ENCODE data around the gene SETBP1.
A peak's percentile ranks its signal among the peaks of the same experiment; 100 is the strongest.

Gene SETBP1

GRCh38 chr18:44895176-44895798, 214.6 kb downstream of the SETBP1 start:
- no peaks in the 10 kb centered on the region for H3K27me3 ChIP-seq (replicated peaks)
- no peaks in the 10 kb centered on the region for H3K36me3 ChIP-seq (replicated peaks)
- TF ChIP-seq CTCF (IDR thresholded peaks at IDR 0.05; ENCODE audit: low read depth, low read length, missing control alignments), result peak; percentile 70
- in situ Hi-C loops (cut with HindIII; ENCODE audit: low pct_ligation_motif_present, low sequenced_read_pairs), result no loop called here
- H3K4me3 ChIP-seq (ENCODE audit: low read depth, low read length), result no peak overlapping the region
- peak; percentile 55 for DNase-seq
- H3K27ac ChIP-seq, result no peak overlapping the region

GRCh38 chr18:44896846-44897245, 216.2 kb downstream of the SETBP1 start:
- in situ Hi-C loops (cut with HindIII; ENCODE audit: low pct_ligation_motif_present, low sequenced_read_pairs), result no loop called here
- no peak for DNase-seq
- Histone ChIP-seq H3K36me3 (replicated peaks) (no peaks in the 10 kb centered on the region), H3K4me3 (ENCODE audit: low read depth, low read length) (no peak overlapping the region), H3K27ac (no peak overlapping the region), H3K27me3 (replicated peaks) (no peaks in the 10 kb centered on the region)
- no peak for TF ChIP-seq CTCF (IDR thresholded peaks at IDR 0.05; ENCODE audit: low read depth, low read length, missing control alignments)

- H3K4me3 ChIP-seq (ENCODE audit: low read depth, low read length), result no peak overlapping the region
- no peaks in the 10 kb centered on the region for H3K36me3 ChIP-seq (replicated peaks)
- in situ Hi-C loops (cut with HindIII; ENCODE audit: low pct_ligation_motif_present, low sequenced_read_pairs), result no loop called here
Measured at GRCh38 chr18:44897411-44897810, 216.7 kb downstream of the SETBP1 start.

GRCh38 chr18:44897816-44898215, 217.1 kb downstream of the SETBP1 start:
- in situ Hi-C loops (cut with HindIII; ENCODE audit: low pct_ligation_motif_present, low sequenced_read_pairs), result no loop called here
- DNase-seq, result no peak
- H3K27me3 ChIP-seq (replicated peaks), result no peaks in the 10 kb centered on the region
- no peak overlapping the region for H3K4me3 ChIP-seq (ENCODE audit: low read depth, low read length)
- H3K27ac ChIP-seq, result no peak overlapping the region
- TF ChIP-seq CTCF (IDR thresholded peaks at IDR 0.05; ENCODE audit: low read depth, low read length, missing control alignments), result no peak
- no peaks in the 10 kb centered on the region for H3K36me3 ChIP-seq (replicated peaks)

More at GRCh38 chr18:44897411-44897810, 216.7 kb downstream of the SETBP1 start:
- no peak for TF ChIP-seq CTCF (IDR thresholded peaks at IDR 0.05; ENCODE audit: low read depth, low read length, missing control alignments)
- Histone ChIP-seq H3K27ac (no peak overlapping the region), H3K27me3 (replicated peaks) (no peaks in the 10 kb centered on the region)
- DNase-seq, result no peak

GRCh38 chr18:44898498-44898897, 217.8 kb downstream of the SETBP1 start:
- no peak overlapping the region for H3K27ac ChIP-seq
- DNase-seq, result no peak
- no peaks in the 10 kb centered on the region for H3K27me3 ChIP-seq (replicated peaks)
- in situ Hi-C loops (cut with HindIII; ENCODE audit: low pct_ligation_motif_present, low sequenced_read_pairs), result no loop called here
- no peak for TF ChIP-seq CTCF (IDR thresholded peaks at IDR 0.05; ENCODE audit: low read depth, low read length, missing control alignments)
- no peak overlapping the region for H3K4me3 ChIP-seq (ENCODE audit: low read depth, low read length)
- H3K36me3 ChIP-seq (replicated peaks), result no peaks in the 10 kb centered on the region

- peak; percentile 36 for TF ChIP-seq CTCF (IDR thresholded peaks at IDR 0.05; ENCODE audit: low read depth, low read length, missing control alignments)
- no peak overlapping the region for H3K4me3 ChIP-seq (ENCODE audit: low read depth, low read length)
- no peak for DNase-seq
- in situ Hi-C loops (cut with HindIII; ENCODE audit: low pct_ligation_motif_present, low sequenced_read_pairs), result no loop called here
- H3K27ac ChIP-seq, result no peak overlapping the region
- no peaks in the 10 kb centered on the region for H3K36me3 ChIP-seq (replicated peaks)
- no peaks in the 10 kb centered on the region for H3K27me3 ChIP-seq (replicated peaks)
Measured at GRCh38 chr18:44899832-44900231, 219.1 kb downstream of the SETBP1 start.
